IgD-negative memory B cell (primary cell): ENCODE results near the gene POLN. TPM values are rescaled to one million over a fixed set of nuclear protein-coding genes. Genes with fewer than 3 reads are reported as not detected.
A peak's percentile ranks its signal among the peaks of the same experiment; 100 is the strongest.

Experiments
- H3K27ac Mint-ChIP-seq, 3 donors: one replicate each; pipeline ENCODE4 v1.8.0; 2020 to 2022; ENCODE audit warnings: mild to moderate bottlenecking in 3 of 3, mixed read lengths in 3 of 3, moderate library complexity in 1 of 3
- H3K27me3 Mint-ChIP-seq: one replicate; pipeline ENCODE4 v1.8.0; 2021; ENCODE audit warnings: mixed read lengths
- H3K36me3 Mint-ChIP-seq: one replicate; pipeline ENCODE4 v1.8.0; 2020; ENCODE audit warnings: mild to moderate bottlenecking, mixed read lengths
- H3K4me1 Mint-ChIP-seq, 3 donors: one replicate each; pipeline ENCODE4 v1.8.0; 2020 to 2022; ENCODE audit warnings: mixed read lengths in 3 of 3, mild to moderate bottlenecking in 1 of 3
- H3K4me3 Mint-ChIP-seq, 4 donors: one replicate each; pipeline ENCODE4 v1.8.0; 2020 to 2022; ENCODE audit warnings: mild to moderate bottlenecking in 4 of 4, mixed read lengths in 4 of 4, moderate library complexity in 3 of 4
- H3K9me3 Mint-ChIP-seq, 3 donors: one replicate each; pipeline ENCODE4 v1.8.0; 2020 to 2021; ENCODE audit warnings: mixed read lengths in 3 of 3, mild to moderate bottlenecking in 1 of 3
- polyA plus RNA-seq: library from polyadenylated mRNA; unstranded; fragments of 300-500 nt; fragmentation: Illumina TruSeq; gene quantifications from one replicate; pipeline ENCODE4 v1.2.3, GENCODE V29; 2021

Gene POLN
- polyA plus RNA-seq, 1 donor from 2014 or later = 0.09 TPM

GRCh38 chr4:2135083-2135482 lies 106.8 kb downstream of the POLN start:
- H3K9me3 Mint-ChIP-seq = peaks cover 3 to 17% (median 7%) of the 10 kb centered on the region in 3 donors
- H3K36me3 Mint-ChIP-seq = no peaks in the 10 kb centered on the region
- no peak overlapping the region for H3K4me3 Mint-ChIP-seq
- H3K27ac Mint-ChIP-seq = no peak overlapping the region
- peaks cover 0 to 2% (median 0%) of the 10 kb centered on the region in 3 donors for H3K4me1 Mint-ChIP-seq
- H3K27me3 Mint-ChIP-seq = no peaks in the 10 kb centered on the region

- Mint-ChIP-seq H3K4me1 (peaks cover 0 to 2% (median 0%) of the 10 kb centered on the region in 3 donors), H3K36me3 (no peaks in the 10 kb centered on the region), H3K27me3 (no peaks in the 10 kb centered on the region), H3K27ac (no peak overlapping the region), H3K4me3 (no peak overlapping the region), H3K9me3 (peaks cover 3 to 17% (median 7%) of the 10 kb centered on the region in 3 donors)
Measured at GRCh38 chr4:2132438-2132837, 109.5 kb downstream of the POLN start.

- Mint-ChIP-seq H3K4me1 (no peaks in the 10 kb centered on the region), H3K27me3 (no peaks in the 10 kb centered on the region), H3K4me3 (no peak overlapping the region), H3K9me3 (peaks cover 3 to 13% (median 7%) of the 10 kb centered on the region in 3 donors), H3K27ac (no peak overlapping the region), H3K36me3 (no peaks in the 10 kb centered on the region)
Measured at GRCh38 chr4:2127609-2128332, 114.2 kb downstream of the POLN start.

- no peaks in the 10 kb centered on the region for H3K36me3 Mint-ChIP-seq
- H3K4me1 Mint-ChIP-seq = peaks cover 0 to 2% (median 0%) of the 10 kb centered on the region in 3 donors
- peaks cover 2 to 3% (median 2%) of the 10 kb centered on the region in 3 donors for H3K9me3 Mint-ChIP-seq
- H3K27me3 Mint-ChIP-seq = peaks cover 1% of the 10 kb centered on the region
- H3K4me3 Mint-ChIP-seq = no peak overlapping the region
- H3K27ac Mint-ChIP-seq = no peak overlapping the region
Measured at GRCh38 chr4:2126309-2127043, 115.4 kb downstream of the POLN start.

- no peak overlapping the region for H3K27ac Mint-ChIP-seq
- H3K36me3 Mint-ChIP-seq = no peaks in the 10 kb centered on the region
- H3K4me3 Mint-ChIP-seq = no peak overlapping the region
- H3K9me3 Mint-ChIP-seq = peaks cover 0 to 3% (median 0%) of the 10 kb centered on the region in 3 donors
- peaks cover 1% of the 10 kb centered on the region for H3K27me3 Mint-ChIP-seq
- peaks cover 0 to 2% (median 0%) of the 10 kb centered on the region in 3 donors for H3K4me1 Mint-ChIP-seq
Measured at GRCh38 chr4:2125831-2126230, 116.1 kb downstream of the POLN start.

- H3K4me1 Mint-ChIP-seq = peaks cover 0 to 2% (median 0%) of the 10 kb centered on the region in 3 donors
- H3K4me3 Mint-ChIP-seq = no peak overlapping the region
- peaks cover 0 to 2% (median 0%) of the 10 kb centered on the region in 3 donors for H3K9me3 Mint-ChIP-seq
- no peaks in the 10 kb centered on the region for H3K36me3 Mint-ChIP-seq
- no peak overlapping the region for H3K27ac Mint-ChIP-seq
- peaks cover 1% of the 10 kb centered on the region for H3K27me3 Mint-ChIP-seq
Measured at GRCh38 chr4:2125023-2125422, 116.9 kb downstream of the POLN start.

- Mint-ChIP-seq H3K4me3 (no peak overlapping the region), H3K27me3 (peaks cover 2% of the 10 kb centered on the region), H3K36me3 (no peaks in the 10 kb centered on the region), H3K9me3 (peaks cover 0 to 2% (median 0%) of the 10 kb centered on the region in 3 donors), H3K27ac (no peak overlapping the region), H3K4me1 (no peaks in the 10 kb centered on the region)
Measured at GRCh38 chr4:2116687-2117400, 125.1 kb downstream of the POLN start.

- Mint-ChIP-seq H3K4me3 (no peak overlapping the region), H3K4me1 (peaks cover 0 to 5% (median 2%) of the 10 kb centered on the region in 3 donors), H3K36me3 (peaks cover 11% of the 10 kb centered on the region), H3K27me3 (peaks cover 15% of the 10 kb centered on the region), H3K9me3 (peaks cover 4 to 13% (median 12%) of the 10 kb centered on the region in 3 donors), H3K27ac (no peak overlapping the region)
Measured at GRCh38 chr4:2105559-2105958, 136.4 kb downstream of the POLN start.

- H3K27ac Mint-ChIP-seq = no peak overlapping the region
- no peak overlapping the region for H3K4me3 Mint-ChIP-seq
- peaks cover 11% of the 10 kb centered on the region for H3K27me3 Mint-ChIP-seq
- peaks cover 8% of the 10 kb centered on the region for H3K36me3 Mint-ChIP-seq
- peaks cover 0 to 5% (median 2%) of the 10 kb centered on the region in 3 donors for H3K4me1 Mint-ChIP-seq
- H3K9me3 Mint-ChIP-seq = peaks cover 4 to 13% (median 12%) of the 10 kb centered on the region in 3 donors
Measured at GRCh38 chr4:2104556-2105345, 137.2 kb downstream of the POLN start.

- H3K9me3 Mint-ChIP-seq = peaks cover 4 to 13% (median 12%) of the 10 kb centered on the region in 3 donors
- peaks cover 6% of the 10 kb centered on the region for H3K36me3 Mint-ChIP-seq
- H3K4me3 Mint-ChIP-seq = peak overlapping the region in 1 of 4 donors; percentile 2
- H3K27ac Mint-ChIP-seq = no peak overlapping the region
- H3K27me3 Mint-ChIP-seq = peaks cover 10% of the 10 kb centered on the region
- H3K4me1 Mint-ChIP-seq = peaks cover 0 to 5% (median 2%) of the 10 kb centered on the region in 3 donors
Measured at GRCh38 chr4:2103843-2104547, 137.9 kb downstream of the POLN start.

- Mint-ChIP-seq H3K4me1 (peaks cover 0 to 5% (median 2%) of the 10 kb centered on the region in 3 donors), H3K9me3 (peaks cover 4 to 12% (median 11%) of the 10 kb centered on the region in 3 donors), H3K27ac (no peak overlapping the region), H3K36me3 (peaks cover 4% of the 10 kb centered on the region), H3K27me3 (peaks cover 5% of the 10 kb centered on the region), H3K4me3 (peak overlapping the region in 1 of 4 donors; percentile 7)
Measured at GRCh38 chr4:2103127-2103842, 138.6 kb downstream of the POLN start.

GRCh38 chr4:2102045-2102883 lies 139.7 kb downstream of the POLN start:
- H3K9me3 Mint-ChIP-seq = peaks cover 4 to 12% (median 11%) of the 10 kb centered on the region in 3 donors
- H3K4me3 Mint-ChIP-seq = no peak overlapping the region
- H3K27ac Mint-ChIP-seq = peak overlapping the region in 1 of 3 donors; percentile 6
- no peaks in the 10 kb centered on the region for H3K27me3 Mint-ChIP-seq
- H3K4me1 Mint-ChIP-seq = peaks cover 0 to 5% (median 2%) of the 10 kb centered on the region in 3 donors
- H3K36me3 Mint-ChIP-seq = peaks cover 4% of the 10 kb centered on the region
